ENCODE data around the gene PTPA.

The PTPA gene

GRCh38 chr9:129197978-129198318 is 86.7 kb downstream of the PTPA start:
- H3K4me3 ChIP-seq (ENCODE audit: low read depth, low read length): no peak overlapping the region
- in situ Hi-C loops (cut with HindIII; ENCODE audit: low sequenced_read_pairs): no loop called here
- no peak for TF ChIP-seq CTCF (IDR thresholded peaks at IDR 0.05; ENCODE audit: low read depth, low read length, missing control alignments)
- DNase-seq (ENCODE audit: low read depth): no peak
